T-helper 17 cell (primary cell): ENCODE results near the gene GAL. TPM values are rescaled to one million over a fixed set of nuclear protein-coding genes. Genes with fewer than 3 reads are reported as not detected.

Experiments used
- ATAC-seq: fragments of 150-1000 bp; cut with Tn5 transposase; 2 replicates; pipeline ENCODE4 v1.10.0; 2021; ENCODE audit warnings: mild to moderate bottlenecking, moderate library complexity
- DNase-seq, 3 donors: peaks; one replicate each; pipeline versions ENCODE4 v3.0.0 to v3.0.0-alpha.2; 2020 to 2021
- H3K9me3 ChIP-seq: one replicate; pipeline ENCODE4 v1.7.0; 2013; ENCODE audit warnings: low read length, mild to moderate bottlenecking; ENCODE audit not compliant: control insufficient read depth, poor library complexity, severe bottlenecking
- H3K27ac Mint-ChIP-seq: one replicate; pipeline ENCODE4 v1.8.0; 2022; ENCODE audit warnings: mild to moderate bottlenecking, moderate library complexity, mixed read lengths
- H3K27me3 Mint-ChIP-seq: one replicate; pipeline ENCODE4 v1.8.0; 2022; ENCODE audit warnings: mixed read lengths
- H3K36me3 Mint-ChIP-seq: one replicate; pipeline ENCODE4 v1.8.0; 2022; ENCODE audit warnings: low read depth, mixed read lengths
- H3K4me1 Mint-ChIP-seq: one replicate; pipeline ENCODE4 v1.8.0; 2022; ENCODE audit warnings: mild to moderate bottlenecking, mixed read lengths
- H3K4me3 Mint-ChIP-seq: one replicate; pipeline ENCODE4 v1.8.0; 2022; ENCODE audit warnings: mild to moderate bottlenecking, moderate library complexity, mixed read lengths
- total RNA-seq, 4 donors: library from RNA in 2 of 4; stranded (reverse) in 2 of 4; gene quantifications; one replicate each; pipeline ENCODE4 v1.2.3 and lab custom pipeline; 2022 to 2026

Gene GAL
- total RNA-seq, 2 donors from 2014 or later, result not detected

- no peaks in the 10 kb centered on the region for H3K4me1 Mint-ChIP-seq
- DNase-seq, result no peak
- ATAC-seq, result no peak
- H3K4me3 Mint-ChIP-seq, result no peak overlapping the region
- H3K9me3 ChIP-seq, result no peaks in the 10 kb centered on the region
- H3K27ac Mint-ChIP-seq, result no peak overlapping the region
- H3K36me3 Mint-ChIP-seq, result no peaks in the 10 kb centered on the region
- peaks cover 39% of the 10 kb centered on the region for H3K27me3 Mint-ChIP-seq
These were observed 31.6 kb upstream of the GAL start for GRCh38 chr11:68652683-68653156.

DNA sequence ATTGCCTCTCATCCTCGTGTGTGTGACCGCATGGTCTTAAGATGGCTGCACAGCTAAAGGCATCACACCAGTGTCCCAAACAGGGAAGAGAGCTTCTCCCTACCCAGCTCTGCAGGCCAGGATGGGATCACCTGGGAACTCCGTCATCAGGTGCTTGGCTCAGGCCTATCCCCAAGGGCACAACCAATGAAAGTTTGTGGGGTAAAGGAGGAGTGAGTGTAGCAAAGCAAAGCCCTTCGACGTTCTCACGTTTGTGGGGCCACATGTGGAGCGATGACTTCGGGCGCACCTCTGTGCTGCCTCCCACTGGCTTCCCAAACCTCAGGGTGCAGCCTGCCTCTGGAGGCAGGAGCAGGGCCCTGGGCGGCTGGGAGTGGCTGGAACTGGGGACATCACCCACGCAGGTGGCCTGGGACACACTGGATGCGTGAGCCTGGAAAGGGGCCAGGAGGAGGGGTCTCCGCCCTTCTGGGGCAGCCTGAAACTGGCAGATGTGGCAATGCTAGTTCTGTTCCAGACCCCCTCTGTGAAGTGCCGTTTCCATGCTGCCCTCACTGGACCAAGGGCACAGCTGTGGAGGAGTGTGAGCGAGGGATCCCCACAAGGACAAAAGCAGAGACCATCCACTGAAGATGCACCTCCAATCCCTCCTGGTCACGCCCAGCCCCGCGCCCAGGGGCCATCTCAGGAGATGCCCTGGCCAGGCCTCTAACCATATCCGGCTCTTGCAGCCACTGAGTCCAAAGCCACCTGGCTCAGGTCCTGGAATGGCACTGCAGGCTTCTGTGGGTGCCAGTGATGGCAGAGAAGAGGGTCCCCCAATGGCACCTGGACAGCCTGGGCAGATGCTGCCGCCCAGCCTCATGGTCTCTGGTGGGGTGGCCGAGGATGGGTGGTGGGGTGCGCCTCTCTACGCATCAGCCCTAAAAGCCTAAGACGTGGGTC is 30.6 kb upstream of the GAL start:
- H3K9me3 ChIP-seq, result no peaks in the 10 kb centered on the region
- Mint-ChIP-seq H3K36me3 (no peaks in the 10 kb centered on the region), H3K4me1 (no peaks in the 10 kb centered on the region), H3K27me3 (peaks cover 47% of the 10 kb centered on the region), H3K27ac (no peak overlapping the region), H3K4me3 (no peak overlapping the region)
- ATAC-seq (no peak), DNase-seq (no peak)

- no peak for ATAC-seq
- H3K9me3 ChIP-seq, result no peaks in the 10 kb centered on the region
- Mint-ChIP-seq H3K27ac (no peak overlapping the region), H3K27me3 (peaks cover 55% of the 10 kb centered on the region), H3K36me3 (no peaks in the 10 kb centered on the region), H3K4me3 (no peak overlapping the region), H3K4me1 (no peaks in the 10 kb centered on the region)
- no peak for DNase-seq
These were observed 29.4 kb upstream of the GAL start for GRCh38 chr11:68654978-68655377.

GRCh38 chr11:68655406-68655805 is 28.9 kb upstream of the GAL start:
- Mint-ChIP-seq H3K36me3 (no peaks in the 10 kb centered on the region), H3K4me1 (no peaks in the 10 kb centered on the region)

DNA sequence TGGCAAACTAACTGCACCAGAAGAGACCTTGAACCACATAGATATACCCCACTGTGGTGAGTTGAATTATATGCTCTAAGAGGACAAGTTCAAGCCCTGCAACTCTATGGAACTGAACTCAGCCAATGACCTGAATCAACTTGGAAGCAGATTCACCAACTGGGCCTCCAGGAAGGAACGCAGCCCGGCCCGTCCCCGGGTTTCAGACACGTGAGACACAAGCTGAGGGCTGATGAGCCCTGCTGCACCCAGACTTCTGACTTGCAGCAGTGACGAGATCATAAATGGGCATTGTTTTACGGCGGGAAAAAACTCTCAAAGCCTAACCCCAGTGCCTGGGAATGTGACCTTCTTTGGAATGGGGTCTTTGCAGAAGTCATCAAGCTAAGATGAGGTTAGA is 28.5 kb upstream of the GAL start:
- H3K27me3 Mint-ChIP-seq, result peaks cover 62% of the 10 kb centered on the region
- H3K4me3 Mint-ChIP-seq, result no peak overlapping the region
- no peak for DNase-seq
- ATAC-seq, result no peak
- no peaks in the 10 kb centered on the region for H3K9me3 ChIP-seq
- no peak overlapping the region for H3K27ac Mint-ChIP-seq
- H3K36me3 Mint-ChIP-seq, result no peaks in the 10 kb centered on the region
- no peaks in the 10 kb centered on the region for H3K4me1 Mint-ChIP-seq

More at GRCh38 chr11:68655406-68655805, 28.9 kb upstream of the GAL start:
- Mint-ChIP-seq H3K4me3 (no peak overlapping the region), H3K27ac (no peak overlapping the region), H3K27me3 (peaks cover 58% of the 10 kb centered on the region)
- ATAC-seq (no peak), DNase-seq (no peak)
- no peaks in the 10 kb centered on the region for H3K9me3 ChIP-seq

DNA sequence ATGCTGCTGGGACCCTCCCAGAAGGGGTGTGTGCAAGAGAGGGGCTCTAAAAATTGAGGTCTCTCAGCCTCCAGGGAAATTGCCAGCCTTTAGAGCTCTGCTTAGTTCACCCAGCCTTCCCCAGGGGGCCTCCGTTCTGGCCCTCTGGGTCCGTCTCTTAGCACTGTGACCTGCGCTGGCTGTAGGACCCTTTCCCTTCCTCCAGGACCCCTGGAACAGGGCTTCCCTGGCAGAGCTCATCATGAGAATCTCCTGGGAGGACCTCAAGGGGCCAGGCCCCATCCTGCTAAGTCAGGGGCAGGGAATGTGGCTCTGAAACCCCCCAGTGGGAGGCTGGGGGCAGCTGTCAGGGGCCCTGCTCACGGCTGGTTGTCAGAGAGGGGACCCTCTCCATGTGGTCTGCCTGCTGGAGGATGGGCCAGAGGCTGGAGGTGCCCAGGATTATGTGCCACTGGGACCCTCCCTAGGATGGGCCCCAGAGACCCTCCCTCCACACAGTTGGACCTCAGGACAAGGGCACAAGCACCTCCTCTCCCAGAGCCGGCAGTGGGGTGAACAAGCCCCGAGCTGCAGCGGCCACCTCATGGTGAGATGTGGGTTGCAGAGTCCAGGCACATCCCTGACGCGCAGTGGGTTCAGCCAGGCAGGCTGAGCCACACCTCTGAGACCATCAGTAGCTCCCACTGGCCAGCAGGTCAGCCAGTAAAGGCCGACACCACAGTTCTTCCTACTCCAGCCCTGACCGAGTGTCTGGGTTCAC is 27.1 kb upstream of the GAL start:
- Mint-ChIP-seq H3K27ac (no peak overlapping the region), H3K27me3 (peaks cover 72% of the 10 kb centered on the region), H3K4me1 (no peaks in the 10 kb centered on the region), H3K36me3 (peaks cover under 1% of the 10 kb centered on the region), H3K4me3 (no peak overlapping the region)
- ATAC-seq, result no peak
- no peak for DNase-seq
- no peaks in the 10 kb centered on the region for H3K9me3 ChIP-seq

- ATAC-seq (no peak), DNase-seq (no peak)
- H3K4me3 Mint-ChIP-seq, result no peak overlapping the region
- H3K9me3 ChIP-seq, result no peaks in the 10 kb centered on the region
- no peaks in the 10 kb centered on the region for H3K4me1 Mint-ChIP-seq
- H3K27me3 Mint-ChIP-seq, result peaks cover 72% of the 10 kb centered on the region
- no peak overlapping the region for H3K27ac Mint-ChIP-seq
- peaks cover 3% of the 10 kb centered on the region for H3K36me3 Mint-ChIP-seq
These were observed 26.2 kb upstream of the GAL start for GRCh38 chr11:68658097-68658496.

GRCh38 chr11:68658661-68659060 is 25.7 kb upstream of the GAL start:
- DNase-seq, result no peak
- no peak for ATAC-seq
- Mint-ChIP-seq H3K36me3 (peaks cover 3% of the 10 kb centered on the region), H3K27me3 (peaks cover 78% of the 10 kb centered on the region), H3K4me3 (no peak overlapping the region), H3K27ac (no peak overlapping the region), H3K4me1 (no peaks in the 10 kb centered on the region)
- H3K9me3 ChIP-seq, result no peaks in the 10 kb centered on the region

GRCh38 chr11:68659158-68659921 is 25.0 kb upstream of the GAL start:
- peaks cover 3% of the 10 kb centered on the region for H3K36me3 Mint-ChIP-seq
- H3K27me3 Mint-ChIP-seq, result peaks cover 83% of the 10 kb centered on the region
- DNase-seq (no peak), ATAC-seq (no peak)
- H3K4me3 Mint-ChIP-seq, result no peak overlapping the region
- H3K9me3 ChIP-seq, result no peaks in the 10 kb centered on the region
- no peaks in the 10 kb centered on the region for H3K4me1 Mint-ChIP-seq
- no peak overlapping the region for H3K27ac Mint-ChIP-seq

- no peaks in the 10 kb centered on the region for H3K4me1 Mint-ChIP-seq
- H3K9me3 ChIP-seq, result no peaks in the 10 kb centered on the region
- DNase-seq (no peak), ATAC-seq (no peak)
- no peak overlapping the region for H3K4me3 Mint-ChIP-seq
- peaks cover 82% of the 10 kb centered on the region for H3K27me3 Mint-ChIP-seq
- no peak overlapping the region for H3K27ac Mint-ChIP-seq
- peaks cover 3% of the 10 kb centered on the region for H3K36me3 Mint-ChIP-seq
These were observed 24.1 kb upstream of the GAL start for GRCh38 chr11:68660066-68660810.

- no peak overlapping the region for H3K27ac Mint-ChIP-seq
- peaks cover 74% of the 10 kb centered on the region for H3K27me3 Mint-ChIP-seq
- DNase-seq, result no peak
- H3K9me3 ChIP-seq, result no peaks in the 10 kb centered on the region
- ATAC-seq, result no peak
- peaks cover 3% of the 10 kb centered on the region for H3K36me3 Mint-ChIP-seq
- H3K4me1 Mint-ChIP-seq, result no peaks in the 10 kb centered on the region
- H3K4me3 Mint-ChIP-seq, result no peak overlapping the region
These were observed 23.3 kb upstream of the GAL start for GRCh38 chr11:68661014-68661413.

DNA sequence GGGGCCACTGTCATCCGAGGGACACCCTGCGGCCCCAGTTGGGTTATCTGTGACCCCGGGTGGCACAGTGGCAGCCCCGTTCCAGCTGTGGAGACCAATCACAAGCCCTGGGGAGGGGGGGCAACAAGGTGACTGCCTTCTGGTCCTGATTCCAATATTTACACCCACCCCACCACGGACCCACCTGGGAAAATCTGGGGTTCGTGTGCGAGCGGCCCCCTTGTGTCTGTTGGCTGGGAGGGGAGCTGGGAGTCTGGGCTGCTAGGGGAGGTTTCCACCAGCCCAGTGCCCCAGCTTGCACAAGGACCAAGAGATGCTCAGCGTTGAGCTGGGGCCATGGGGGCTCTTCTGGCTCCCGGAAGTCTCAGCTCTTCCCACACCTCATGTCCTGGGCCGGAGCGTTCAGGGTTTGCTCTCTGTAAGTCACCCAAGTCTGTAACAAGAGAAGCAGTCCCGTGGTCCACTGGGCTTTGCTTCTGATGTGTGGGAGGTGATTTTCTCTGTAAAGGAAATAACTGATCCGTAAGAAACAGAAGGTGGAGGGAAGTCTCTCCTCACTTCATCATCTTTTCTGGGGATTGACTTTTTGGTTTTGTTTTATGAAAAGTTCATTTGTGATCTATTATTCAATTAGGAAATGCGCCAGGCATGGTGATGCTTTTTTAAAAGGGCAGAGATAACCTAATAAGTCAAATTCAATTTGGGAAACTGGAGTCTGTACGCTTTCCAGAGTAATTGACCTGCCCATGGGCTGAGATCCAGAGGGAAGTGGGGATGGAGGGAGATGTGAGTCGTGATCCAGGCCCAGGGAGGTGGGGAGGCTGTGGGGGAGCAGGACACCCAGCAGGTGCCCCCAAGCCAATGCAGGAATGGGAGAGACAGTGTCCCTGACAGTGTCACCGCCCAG is 22.4 kb upstream of the GAL start:
- H3K27ac Mint-ChIP-seq, result no peak overlapping the region

More for the DNA sequence above, 22.4 kb upstream of the GAL start:
- Mint-ChIP-seq H3K36me3 (peaks cover 3% of the 10 kb centered on the region), H3K27me3 (peaks cover 71% of the 10 kb centered on the region), H3K4me1 (no peaks in the 10 kb centered on the region), H3K4me3 (no peak overlapping the region)
- no peak for ATAC-seq
- H3K9me3 ChIP-seq, result no peaks in the 10 kb centered on the region
- no peak for DNase-seq
